K562 (cell line): ENCODE measurements around the gene EIF3J. TPM values are rescaled to one million over a fixed set of nuclear protein-coding genes. Genes with fewer than 3 reads are reported as not detected.

ENCODE experiments used
- ATAC-seq: fragments of 200-7000 bp; cut with Tn5 transposase; 3 replicates; pipeline ENCODE4 v1.9.1; 2020; ENCODE audit warnings: moderate library complexity
- BruUV-seq: library from RNA; stranded (reverse); fragments of 400-500 nt; replicated peaks from 2 replicates; lab custom pipeline; 2021; lab: Mats Ljungman, UMichigan
- CTCF ChIA-PET: fragments of 300-600 bp; formaldehyde crosslinking; extraction: SDS; loops from one replicate; lab custom pipeline; 2021; ENCODE audit warnings: low intra/inter-chr PET ratio; lab: Yijun Ruan, JAX
- POLR2A ChIA-PET: fragments of 300-600, 350-650 bp; sonication (Branson Sonifier 250); formaldehyde crosslinking; extraction: SDS; loops from one replicate; lab custom pipeline; 2021; ENCODE audit warnings: antibody characterized with exemption, inconsistent platforms; lab: Yijun Ruan, JAX
- DNase-seq, 4 experiments: peaks; one replicate each; pipeline versions ENCODE4 v3.0.0 to v3.0.0-alpha.2; 2011 to 2018; ENCODE audit warnings: low spot score in 3 of 4, mixed read lengths in 3 of 4; ENCODE audit errors: extremely low read depth in 1 of 4
- FAIRE-seq: peaks from 2 replicates; lab custom pipeline; 2011; peaks lifted over from hg19 to GRCh38; lab: Jason Lieb, UNC
- H2AFZ ChIP-seq: 2 replicates; pipeline ENCODE4 v1.6.0; 2011; ENCODE audit warnings: low read depth, low read length, control low read depth, inconsistent platforms
- H3K27ac ChIP-seq: fragments of 200-600 bp; 3 replicates; pipeline ENCODE4 v1.8.0; 2011; ENCODE audit warnings: low read depth, mild to moderate bottlenecking, control low read depth, inconsistent platforms, low read length, moderate library complexity, mixed read lengths; ENCODE audit errors: extremely low read depth
- H3K27me3 ChIP-seq, 2 experiments: fragments of 300-600 bp in 1 of 2; 2 replicates in 1 of 2; 3 replicates in 1 of 2; pipeline versions ENCODE4 v1.6.0 to v1.8.0; 2011; ENCODE audit warnings: inconsistent platforms in 2 of 2, low read length in 2 of 2, mild to moderate bottlenecking in 1 of 2, mixed read lengths in 1 of 2, moderate library complexity in 1 of 2; ENCODE audit not compliant: control insufficient read depth in 2 of 2, insufficient read depth in 2 of 2
- H3K36me3 ChIP-seq: fragments of 300-600 bp; 3 replicates; pipeline ENCODE4 v1.8.0; 2011; ENCODE audit warnings: mild to moderate bottlenecking, low read length, inconsistent platforms; ENCODE audit not compliant: control insufficient read depth, insufficient read depth
- H3K4me1 ChIP-seq, 2 experiments: fragments of 200-600 bp in 1 of 2; replicated peaks in 1 of 2; 2 replicates in 1 of 2; 3 replicates in 1 of 2; pipeline versions ENCODE4 v1.5.1 to v1.8.0; 2011; ENCODE audit warnings: inconsistent platforms in 2 of 2, low read length in 2 of 2, mild to moderate bottlenecking in 1 of 2, mixed read lengths in 1 of 2, moderate library complexity in 1 of 2; ENCODE audit not compliant: control insufficient read depth in 2 of 2, insufficient read depth in 2 of 2
- H3K4me2 ChIP-seq: 2 replicates; pipeline ENCODE4 v1.6.1; 2011; ENCODE audit warnings: low read length, control low read depth, inconsistent platforms, mixed read lengths; ENCODE audit not compliant: insufficient read depth
- H3K4me3 ChIP-seq: fragments of 200-600 bp; sonication (generic), shearing (Covaris generic); 2 replicates; pipeline ENCODE4 v1.5.1; 2016; ENCODE audit warnings: control low read depth, inconsistent platforms
- H3K79me2 ChIP-seq: fragments of 200-600 bp; 3 replicates; pipeline ENCODE4 v1.8.0; 2011; ENCODE audit warnings: low read length, inconsistent platforms; ENCODE audit not compliant: control insufficient read depth, insufficient read depth
- H3K9ac ChIP-seq, 2 experiments: 2 replicates each; pipeline versions ENCODE4 v1.6.0 to v1.6.1; 2011; ENCODE audit warnings: low read depth in 2 of 2, low read length in 2 of 2, control low read depth in 1 of 2, inconsistent platforms in 1 of 2, mild to moderate bottlenecking in 1 of 2, mixed read lengths in 1 of 2; ENCODE audit not compliant: insufficient read depth in 1 of 2
- H3K9me1 ChIP-seq: one replicate; pipeline ENCODE4 v1.6.0; 2011; ENCODE audit warnings: inconsistent platforms, mild to moderate bottlenecking, low read length, moderate library complexity; ENCODE audit not compliant: control insufficient read depth, insufficient read depth
- H3K9me3 ChIP-seq: replicated peaks from 2 replicates; pipeline ENCODE4 v1.5.1; 2011; ENCODE audit warnings: low read depth, low read length, inconsistent platforms; ENCODE audit not compliant: control insufficient read depth, insufficient read depth
- H4K20me1 ChIP-seq: replicated peaks from 2 replicates; pipeline ENCODE4 v1.6.1; 2011; ENCODE audit warnings: low read length, inconsistent platforms, mixed read lengths; ENCODE audit not compliant: control insufficient read depth, insufficient read depth
- CTBP1 ChIP-seq: fragments of 450-650 bp; IDR thresholded peaks from 2 replicates; pipeline ENCODE4 v1.6.1; 2016; ENCODE audit warnings: borderline replicate concordance
- MAFK ChIP-seq: IDR thresholded peaks from 2 replicates; pipeline ENCODE4 v1.6.1; 2011; ENCODE audit warnings: low read length, improper control_type of control experiment
- USF1 ChIP-seq: sonication (generic); formaldehyde crosslinking; IDR thresholded peaks from 2 replicates; pipeline ENCODE4 v1.9.0; 2022; ENCODE audit warnings: mild to moderate bottlenecking, missing genetic modification reagents
- ZBTB17 ChIP-seq: fragments of 450-650 bp; formaldehyde crosslinking; IDR thresholded peaks from 2 replicates; pipeline ENCODE4 v1.4.0; 2020; ENCODE audit warnings: mild to moderate bottlenecking
- ZNF512 ChIP-seq: IDR thresholded peaks from 2 replicates; pipeline ENCODE4 v1.6.1; 2016; ENCODE audit warnings: missing genetic modification characterization, missing compliant biosample characterization
- ZNF584 ChIP-seq: fragments of 200-800 bp; sonication (Bioruptor generic); IDR thresholded peaks from 2 replicates; pipeline ENCODE4 v1.6.1; 2016; ENCODE audit warnings: low read depth, mild to moderate bottlenecking, missing genetic modification characterization, missing compliant biosample characterization
- ZNF696 ChIP-seq: fragments of 250-450 bp; sonication (Bioruptor Pico); conservative IDR thresholded peaks from 2 replicates; pipeline ENCODE4 v1.4.0; 2020; ENCODE audit warnings: mild to moderate bottlenecking, moderate library complexity
- ZNF780A ChIP-seq: fragments of 250-450 bp; sonication (Bioruptor Pico); IDR thresholded peaks from 2 replicates; pipeline ENCODE4 v1.5.0; 2021; ENCODE audit warnings: mild to moderate bottlenecking
- in situ Hi-C: fragments of 300-500 bp; cut with MboI; formaldehyde crosslinking; loops from 4 replicates; pipeline ENCODE4 v1.15.0; 2018; ENCODE audit warnings: inconsistent platforms, mixed read lengths
- intact Hi-C: fragments of 100-400 bp; cut with micrococcal nuclease; formaldehyde crosslinking; loops from 2 replicates; pipeline ENCODE4 v1.14.2; 2022
- polyA plus RNA-seq, 8 experiments: library from polyadenylated mRNA; depleted of rRNA in 4 of 8; stranded (reverse) in 5 of 8; unstranded in 3 of 8; fragments of >200 nt; fragmentation: Nextera tagmentation in 2 of 8; fragmentation: Illumina TruSeq in 1 of 8; extraction: Ambion mirVana in 2 of 8; extraction: Trizol in 1 of 8; gene quantifications; 2 replicates each; pipeline versions ENCODE4 v1.2.1 to v1.2.3, GENCODE V29; 2011 to 2014; ENCODE audit warnings: inconsistent platforms in 1 of 8, missing spikeins in 1 of 8
- total RNA-seq, 7 experiments: library from RNA; depleted of rRNA in 6 of 7; stranded (reverse); fragments of >200 nt in 6 of 7; fragmentation: Illumina TruSeq in 2 of 7; extraction: Trizol in 2 of 7; gene quantifications; 2 replicates each; pipeline versions ENCODE4 v1.2.1 to v1.2.3, GENCODE V29; 2011 to 2021; ENCODE audit warnings: low replicate concordance in 1 of 7

The EIF3J gene
- total and polyA plus RNA-seq, 9 of the 15 experiments (the other 6 are each of a cell fraction or from before 2014, with no cell fraction given): 44.2 to 217 (median 151) TPM

- in situ Hi-C loops (no loop called here), intact Hi-C loops (no loop called here)
- no peak overlapping the region for H3K4me2 ChIP-seq
- H3K9ac ChIP-seq: no peak overlapping the region
- FAIRE-seq: no peak
- H3K79me2 ChIP-seq: no peaks in the 10 kb centered on the region
- POLR2A ChIA-PET: interaction anchor here (1.0 to 1.6 kb wide), 5 partner anchors 12 to 89 kb away, joined by 3 to 8 read pairs (median 4); partner anchors contain the start of genes CTDSPL2 and EIF3J
- H3K4me1 ChIP-seq: no peaks in the 10 kb centered on the region
- H3K9me3 ChIP-seq: no peaks in the 10 kb centered on the region
- no TSS peak for BruUV-seq
- H3K27ac ChIP-seq: no peak overlapping the region
- H3K27me3 ChIP-seq: no peaks in the 10 kb centered on the region
- no peak overlapping the region for H2AFZ ChIP-seq
- DNase-seq: no peak
- H3K9me1 ChIP-seq: no peaks in the 10 kb centered on the region
- H4K20me1 ChIP-seq: no peaks in the 10 kb centered on the region
- H3K4me3 ChIP-seq: no peak overlapping the region
- CTCF ChIA-PET: no interaction called here
- no peak for TF ChIP-seq MAFK
- no peak for TF ChIP-seq ZNF584
- no peak for TF ChIP-seq ZBTB17 (CRISPR knock-in tag)
- no peak for TF ChIP-seq USF1 (CRISPR knock-in tag)
- TF ChIP-seq CTBP1: no peak
- TF ChIP-seq ZNF512 (tag): no peak
- TF ChIP-seq ZNF780A: no peak
- TF ChIP-seq ZNF696 (CRISPR knock-in tag): no peak
- H3K36me3 ChIP-seq: peaks cover 55% of the 10 kb centered on the region; the same call in 2 of the 3 replicates
- ATAC-seq: no peak
Observed at GRCh38 chr15:44516436-44516835, 20.5 kb upstream of the EIF3J start.
